ENCODE measurements around the gene COQ8A. TPM values are rescaled to one million over a fixed set of nuclear protein-coding genes. Genes with fewer than 3 reads are reported as not detected.

COQ8A gene
- polyA plus RNA-seq, 1 donor from 2014 or later: 13.2 TPM

DNA sequence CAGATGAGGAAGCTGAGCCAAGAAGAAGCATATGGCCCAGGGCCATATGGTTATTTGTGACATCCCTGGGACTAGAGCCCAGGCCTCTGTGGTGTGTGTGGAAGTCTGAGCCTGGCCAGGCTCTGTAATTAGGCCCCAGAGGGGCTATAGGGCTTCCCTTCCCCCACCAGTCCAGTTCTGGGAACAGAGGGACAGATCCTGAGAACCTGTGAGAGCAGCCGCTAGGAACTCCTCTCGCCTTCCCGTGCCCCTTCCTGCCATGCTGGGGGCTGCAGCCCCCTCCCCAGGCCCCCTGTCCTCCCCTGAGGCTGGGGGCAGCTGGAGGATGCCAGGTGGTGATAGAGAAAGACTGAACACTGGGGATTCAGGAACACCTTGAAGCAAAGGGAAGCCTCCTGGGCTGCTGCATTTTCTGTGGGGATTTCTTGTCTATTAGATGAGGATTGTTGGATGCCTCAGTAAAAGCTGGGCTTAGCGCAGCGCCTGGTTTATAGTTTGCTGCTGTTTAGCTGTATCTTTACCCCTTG lies 33.3 kb downstream of the COQ8A start:
- Histone ChIP-seq H3K9me2 (ENCODE audit: insufficient read depth, low read length) (no peaks in the 10 kb centered on the region), H3K36me3 (ENCODE audit: insufficient read depth, low read length) (no peaks in the 10 kb centered on the region), H3K27ac (ENCODE audit: low read length) (no peak overlapping the region), H3K27me3 (ENCODE audit: insufficient read depth, low read depth, low read length) (no peaks in the 10 kb centered on the region), H3K9ac (ENCODE audit: low read length) (no peak overlapping the region), H3K4me2 (ENCODE audit: low read length) (no peak overlapping the region), H3K9me3 (ENCODE audit: low read length) (no peaks in the 10 kb centered on the region), H3K79me2 (replicated peaks; ENCODE audit: insufficient read depth, low read length) (no peaks in the 10 kb centered on the region), H3F3A (ENCODE audit: insufficient read depth, low read length, poor library complexity, severe bottlenecking) (no peaks in the 10 kb centered on the region), H3K4me3 (ENCODE audit: low read length) (no peak overlapping the region), H4K20me1 (ENCODE audit: insufficient read depth) (no peaks in the 10 kb centered on the region), H2AFZ (ENCODE audit: low read depth, low read length) (no peak overlapping the region)
- TF ChIP-seq EZH2 (IDR thresholded peaks at IDR 0.05; ENCODE audit: borderline replicate concordance, insufficient read depth, low read length, poor library complexity, severe bottlenecking): no peak
- TF ChIP-seq, protein P1, sequence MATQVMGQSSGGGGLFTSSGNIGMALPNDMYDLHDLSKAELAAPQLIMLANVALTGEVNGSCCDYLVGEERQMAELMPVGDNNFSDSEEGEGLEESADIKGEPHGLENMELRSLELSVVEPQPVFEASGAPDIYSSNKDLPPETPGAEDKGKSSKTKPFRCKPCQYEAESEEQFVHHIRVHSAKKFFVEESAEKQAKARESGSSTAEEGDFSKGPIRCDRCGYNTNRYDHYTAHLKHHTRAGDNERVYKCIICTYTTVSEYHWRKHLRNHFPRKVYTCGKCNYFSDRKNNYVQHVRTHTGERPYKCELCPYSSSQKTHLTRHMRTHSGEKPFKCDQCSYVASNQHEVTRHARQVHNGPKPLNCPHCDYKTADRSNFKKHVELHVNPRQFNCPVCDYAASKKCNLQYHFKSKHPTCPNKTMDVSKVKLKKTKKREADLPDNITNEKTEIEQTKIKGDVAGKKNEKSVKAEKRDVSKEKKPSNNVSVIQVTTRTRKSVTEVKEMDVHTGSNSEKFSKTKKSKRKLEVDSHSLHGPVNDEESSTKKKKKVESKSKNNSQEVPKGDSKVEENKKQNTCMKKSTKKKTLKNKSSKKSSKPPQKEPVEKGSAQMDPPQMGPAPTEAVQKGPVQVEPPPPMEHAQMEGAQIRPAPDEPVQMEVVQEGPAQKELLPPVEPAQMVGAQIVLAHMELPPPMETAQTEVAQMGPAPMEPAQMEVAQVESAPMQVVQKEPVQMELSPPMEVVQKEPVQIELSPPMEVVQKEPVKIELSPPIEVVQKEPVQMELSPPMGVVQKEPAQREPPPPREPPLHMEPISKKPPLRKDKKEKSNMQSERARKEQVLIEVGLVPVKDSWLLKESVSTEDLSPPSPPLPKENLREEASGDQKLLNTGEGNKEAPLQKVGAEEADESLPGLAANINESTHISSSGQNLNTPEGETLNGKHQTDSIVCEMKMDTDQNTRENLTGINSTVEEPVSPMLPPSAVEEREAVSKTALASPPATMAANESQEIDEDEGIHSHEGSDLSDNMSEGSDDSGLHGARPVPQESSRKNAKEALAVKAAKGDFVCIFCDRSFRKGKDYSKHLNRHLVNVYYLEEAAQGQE (IDR thresholded peaks at IDR 0.05; ENCODE audit: borderline replicate concordance): no peak
- no peak for TF ChIP-seq EP300 (conservative IDR thresholded peaks at IDR 0.05; ENCODE audit: poor library complexity, severe bottlenecking)
- no peak for TF ChIP-seq RAD21 (conservative IDR thresholded peaks at IDR 0.05)
- no peak for TF ChIP-seq TAF1 (IDR thresholded peaks at IDR 0.05; ENCODE audit: low read depth)
- TF ChIP-seq CTCF (IDR thresholded peaks at IDR 0.05; ENCODE audit: poor library complexity, severe bottlenecking): no peak
- TF ChIP-seq POLR2AphosphoS5 (IDR thresholded peaks at IDR 0.05): no peak
- TF ChIP-seq SMC3 (conservative IDR thresholded peaks at IDR 0.05; ENCODE audit: poor library complexity): no peak
- no peak for TF ChIP-seq MXI1 (conservative IDR thresholded peaks at IDR 0.05; ENCODE audit: poor library complexity, severe bottlenecking)

DNA sequence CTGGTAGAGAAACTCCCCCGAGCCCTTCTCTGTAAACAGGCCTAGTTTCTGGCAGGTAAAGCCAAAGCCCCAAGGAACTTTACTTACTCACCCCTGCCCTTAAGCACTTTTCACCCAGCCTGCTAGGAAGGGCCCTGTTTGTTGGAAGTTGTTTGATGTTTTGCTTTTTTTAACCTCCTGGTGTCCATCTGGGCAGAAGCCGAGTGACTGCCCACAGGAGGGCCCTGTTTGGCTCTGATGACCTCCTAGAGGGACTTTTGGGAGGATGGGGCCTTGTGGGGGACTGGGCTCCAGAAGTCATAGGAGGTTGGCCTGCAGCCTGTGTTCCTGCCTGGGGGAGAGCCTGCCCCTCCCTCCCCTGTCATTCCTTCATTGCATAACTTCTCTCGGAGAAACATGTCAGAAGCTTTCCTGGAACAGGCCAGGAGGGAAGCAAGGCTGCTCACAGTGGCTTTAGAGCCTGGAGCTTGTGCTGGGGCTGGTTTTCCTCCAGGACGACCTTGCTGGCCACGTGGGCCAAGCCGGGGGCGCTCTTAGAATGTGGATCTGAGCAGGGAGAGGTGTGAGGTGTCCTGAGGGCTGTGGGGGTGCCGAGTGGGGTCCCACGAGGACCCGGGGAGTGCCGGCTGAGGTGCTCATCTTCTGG lies 33.9 kb downstream of the COQ8A start:
- Histone ChIP-seq H3K36me3 (ENCODE audit: insufficient read depth, low read length) (no peaks in the 10 kb centered on the region), H3K9me3 (ENCODE audit: low read length) (no peaks in the 10 kb centered on the region), H3K27ac (ENCODE audit: low read length) (no peak overlapping the region), H3K9ac (ENCODE audit: low read length) (no peak overlapping the region), H4K20me1 (ENCODE audit: insufficient read depth) (no peaks in the 10 kb centered on the region), H3F3A (ENCODE audit: insufficient read depth, low read length, poor library complexity, severe bottlenecking) (no peaks in the 10 kb centered on the region), H2AFZ (ENCODE audit: low read depth, low read length) (no peak overlapping the region), H3K4me2 (ENCODE audit: low read length) (no peak overlapping the region), H3K79me2 (replicated peaks; ENCODE audit: insufficient read depth, low read length) (no peaks in the 10 kb centered on the region), H3K9me2 (ENCODE audit: insufficient read depth, low read length) (no peaks in the 10 kb centered on the region), H3K27me3 (ENCODE audit: insufficient read depth, low read depth, low read length) (no peaks in the 10 kb centered on the region), H3K4me3 (ENCODE audit: low read length) (no peak overlapping the region)
- no peak for TF ChIP-seq EP300 (conservative IDR thresholded peaks at IDR 0.05; ENCODE audit: poor library complexity, severe bottlenecking)
- no peak for TF ChIP-seq SMC3 (conservative IDR thresholded peaks at IDR 0.05; ENCODE audit: poor library complexity)
- no peak for TF ChIP-seq POLR2AphosphoS5 (IDR thresholded peaks at IDR 0.05)
- no peak for TF ChIP-seq CTCF (IDR thresholded peaks at IDR 0.05; ENCODE audit: poor library complexity, severe bottlenecking)
- TF ChIP-seq EZH2 (IDR thresholded peaks at IDR 0.05; ENCODE audit: borderline replicate concordance, insufficient read depth, low read length, poor library complexity, severe bottlenecking): no peak
- TF ChIP-seq, protein P1 (IDR thresholded peaks at IDR 0.05; ENCODE audit: borderline replicate concordance): no peak
- no peak for TF ChIP-seq RAD21 (conservative IDR thresholded peaks at IDR 0.05)
- no peak for TF ChIP-seq TAF1 (IDR thresholded peaks at IDR 0.05; ENCODE audit: low read depth)
- TF ChIP-seq MXI1 (conservative IDR thresholded peaks at IDR 0.05; ENCODE audit: poor library complexity, severe bottlenecking): no peak

Data from neural cell (in vitro differentiated cells).